Vagina (tissue), 2 donors: ENCODE measurements around the gene SMDT1.

Experiments used
- POLR2A ChIP-seq, 2 donors: fragments of 450-650 bp; IDR thresholded peaks; one replicate each; pipeline ENCODE4 v1.6.1; 2017; ENCODE audit warnings: antibody characterized with exemption in 2 of 2, mild to moderate bottlenecking in 2 of 2, moderate library complexity in 2 of 2
- POLR2AphosphoS5 ChIP-seq, 2 donors: sonication (generic); formaldehyde crosslinking; IDR thresholded peaks; one replicate each; pipeline ENCODE4 v1.9.0; 2017; ENCODE audit warnings: antibody characterized with exemption in 2 of 2, mild to moderate bottlenecking in 2 of 2, low read depth in 1 of 2; ENCODE audit not compliant: insufficient read depth in 1 of 2
- TF ChIP-seq, protein P1 (sequence below), 3 experiments: fragments of 450-650 bp in 2 of 3; fragments of 200-600 bp in 1 of 3; sonication (generic) in 1 of 3; IDR thresholded peaks; one replicate each; pipeline ENCODE4 v1.5.1; 2017 to 2019; ENCODE audit warnings: antibody characterized with exemption in 3 of 3, mild to moderate bottlenecking in 2 of 3, moderate library complexity in 2 of 3

DNA sequence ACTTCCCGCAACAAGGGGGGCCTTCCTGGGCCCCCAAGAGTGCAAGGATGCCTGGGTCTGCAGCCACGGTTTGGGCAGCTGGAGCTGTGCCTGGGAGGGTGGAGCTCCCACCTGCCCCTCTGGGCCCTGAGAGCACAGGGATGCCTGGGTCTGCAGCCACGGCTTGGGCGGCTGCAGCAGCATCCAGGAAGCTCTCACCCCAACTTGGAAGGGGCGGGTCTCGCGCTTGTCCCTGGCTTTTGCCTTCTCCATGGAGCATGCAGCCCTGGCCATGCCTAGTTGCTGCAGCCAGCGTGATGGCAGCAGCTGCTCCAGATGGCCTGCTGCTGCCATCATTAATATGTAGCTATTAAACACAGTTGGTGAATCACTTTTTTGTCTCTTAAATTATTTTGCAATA lies 44.2 kb upstream of the SMDT1 start:
- TF ChIP-seq, protein P1, sequence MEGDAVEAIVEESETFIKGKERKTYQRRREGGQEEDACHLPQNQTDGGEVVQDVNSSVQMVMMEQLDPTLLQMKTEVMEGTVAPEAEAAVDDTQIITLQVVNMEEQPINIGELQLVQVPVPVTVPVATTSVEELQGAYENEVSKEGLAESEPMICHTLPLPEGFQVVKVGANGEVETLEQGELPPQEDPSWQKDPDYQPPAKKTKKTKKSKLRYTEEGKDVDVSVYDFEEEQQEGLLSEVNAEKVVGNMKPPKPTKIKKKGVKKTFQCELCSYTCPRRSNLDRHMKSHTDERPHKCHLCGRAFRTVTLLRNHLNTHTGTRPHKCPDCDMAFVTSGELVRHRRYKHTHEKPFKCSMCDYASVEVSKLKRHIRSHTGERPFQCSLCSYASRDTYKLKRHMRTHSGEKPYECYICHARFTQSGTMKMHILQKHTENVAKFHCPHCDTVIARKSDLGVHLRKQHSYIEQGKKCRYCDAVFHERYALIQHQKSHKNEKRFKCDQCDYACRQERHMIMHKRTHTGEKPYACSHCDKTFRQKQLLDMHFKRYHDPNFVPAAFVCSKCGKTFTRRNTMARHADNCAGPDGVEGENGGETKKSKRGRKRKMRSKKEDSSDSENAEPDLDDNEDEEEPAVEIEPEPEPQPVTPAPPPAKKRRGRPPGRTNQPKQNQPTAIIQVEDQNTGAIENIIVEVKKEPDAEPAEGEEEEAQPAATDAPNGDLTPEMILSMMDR (IDR thresholded peaks at IDR 0.05) = no peak
- TF ChIP-seq POLR2A (IDR thresholded peaks at IDR 0.05) = no peak
- no peak for TF ChIP-seq POLR2AphosphoS5 (IDR thresholded peaks at IDR 0.05; ENCODE audit: insufficient read depth in 1 of 2, low read depth in 1 of 2)
